Endodermal cell (in vitro differentiated cells): ENCODE measurements around the gene KIAA0930. TPM values are rescaled to one million over a fixed set of nuclear protein-coding genes. Genes with fewer than 3 reads are reported as not detected.

Experiments
- DNase-seq: peaks from one replicate; pipeline ENCODE4 v3.0.0-alpha.2; 2017
- H3K27ac ChIP-seq: 2 replicates; pipeline ENCODE4 v1.5.1; 2013; ENCODE audit warnings: mild to moderate bottlenecking, low read depth, low read length, moderate library complexity
- H3K27me3 ChIP-seq: 2 replicates; pipeline ENCODE4 v1.6.1; 2013; ENCODE audit warnings: mild to moderate bottlenecking, low read length, moderate library complexity; ENCODE audit not compliant: insufficient read depth, control insufficient read depth, poor library complexity, severe bottlenecking
- H3K36me3 ChIP-seq: 2 replicates; pipeline ENCODE4 v1.7.0; 2013; ENCODE audit warnings: mild to moderate bottlenecking, low read length, moderate library complexity; ENCODE audit not compliant: control insufficient read depth, insufficient read depth
- H3K4me1 ChIP-seq: one replicate; pipeline ENCODE4 v1.7.0; 2013; ENCODE audit warnings: low read length; ENCODE audit not compliant: control insufficient read depth, insufficient read depth
- H3K4me3 ChIP-seq: 2 replicates; pipeline ENCODE4 v1.5.1; 2013; ENCODE audit warnings: mild to moderate bottlenecking, low read length, moderate library complexity
- H3K9ac ChIP-seq: 2 replicates; pipeline ENCODE4 v1.6.1; 2013; ENCODE audit warnings: mild to moderate bottlenecking, low read length, moderate library complexity; ENCODE audit not compliant: poor library complexity, severe bottlenecking; ENCODE audit errors: extremely low read depth
- H3K9me3 ChIP-seq: 2 replicates; pipeline ENCODE4 v1.6.1; 2013; ENCODE audit warnings: mild to moderate bottlenecking, low read length, moderate library complexity; ENCODE audit not compliant: control insufficient read depth
- H3K27ac Mint-ChIP-seq: 2 replicates; pipeline ENCODE4 v1.8.0; 2020; ENCODE audit warnings: mixed read lengths
- H3K27me3 Mint-ChIP-seq: 2 replicates; pipeline ENCODE4 v1.8.0; 2021; ENCODE audit warnings: mild to moderate bottlenecking, mixed read lengths; ENCODE audit not compliant: insufficient read depth
- H3K36me3 Mint-ChIP-seq: 2 replicates; pipeline ENCODE4 v1.8.0; 2020; ENCODE audit warnings: low read depth, mixed read lengths
- H3K4me1 Mint-ChIP-seq: 2 replicates; pipeline ENCODE4 v1.8.0; 2020; ENCODE audit warnings: mixed read lengths
- H3K4me3 Mint-ChIP-seq: 2 replicates; pipeline ENCODE4 v1.8.0; 2020; ENCODE audit warnings: mild to moderate bottlenecking, moderate library complexity, mixed read lengths
- H3K9me3 Mint-ChIP-seq: 2 replicates; pipeline ENCODE4 v1.8.0; 2020; ENCODE audit warnings: mild to moderate bottlenecking, mixed read lengths
- WGBS, 2 experiments: methylation state at CpG; one replicate each; pipeline versions ENCODE4 v1.1.5 to v1.1.7; 2013; ENCODE audit warnings: missing lambda C conversion rate in 2 of 2, mixed read lengths in 1 of 2; ENCODE audit not compliant: insufficient coverage in 1 of 2, insufficient read length in 1 of 2; 5-methylcytosine and 5-hydroxymethylcytosine counted together
- total RNA-seq, 2 donors: library from RNA; stranded (reverse); fragmentation: NEBNext Ultra II Directional in 1 of 2; extraction: Animal tissue kit (Norgen Biotek cat#: 25700) in 1 of 2; gene quantifications; 2 replicates in 1 of 2; 3 replicates in 1 of 2; pipeline ENCODE4 v1.2.1, GENCODE V29; 2021
- TF ChIP-seq, protein P1 (sequence below): fragments of 200-600 bp; sonication (generic); conservative IDR thresholded peaks from 2 replicates; pipeline ENCODE4 v1.5.0; 2021; ENCODE audit warnings: antibody characterized with exemption, mild to moderate bottlenecking

Gene KIAA0930
- total RNA-seq, 2 donors from 2014 or later = 36.2 to 47.8 TPM

DNA sequence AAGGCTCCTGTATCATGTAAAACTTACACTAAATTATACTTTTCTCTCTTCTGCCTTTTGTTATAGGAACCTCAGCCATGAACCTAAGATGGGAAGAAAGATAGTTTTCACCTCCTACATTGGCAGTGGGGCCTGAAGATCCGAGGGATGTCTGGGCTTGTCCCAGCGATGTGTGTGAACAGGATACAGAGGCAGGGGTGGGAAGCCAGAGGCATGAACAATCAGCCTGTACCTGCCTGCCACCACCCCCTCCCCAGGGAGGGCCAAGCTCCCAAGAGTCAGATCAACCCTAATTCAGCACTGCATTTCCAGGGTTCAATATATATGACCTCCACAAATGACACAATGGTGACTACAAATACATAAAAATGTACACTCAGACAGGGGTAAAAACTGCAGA lies 9.4 kb downstream of the KIAA0930 start:
- 94% methylated on average over 2 of the region's 2 CpGs; no CpG with 5 or more reads in 1 of the 2 experiments for WGBS, 2 experiments
- Mint-ChIP-seq H3K27ac (no peak overlapping the region), H3K36me3 (no peaks in the 10 kb centered on the region), H3K4me1 (peaks cover 4% of the 10 kb centered on the region), H3K27me3 (no peaks in the 10 kb centered on the region), H3K4me3 (no peak overlapping the region), H3K9me3 (no peaks in the 10 kb centered on the region)
- Histone ChIP-seq H3K4me3 (no peak overlapping the region), H3K27me3 (no peaks in the 10 kb centered on the region), H3K9ac (no peak overlapping the region), H3K4me1 (no peaks in the 10 kb centered on the region), H3K27ac (no peak overlapping the region), H3K9me3 (no peaks in the 10 kb centered on the region), H3K36me3 (no peaks in the 10 kb centered on the region)
- DNase-seq = no peak
- TF ChIP-seq, protein P1, sequence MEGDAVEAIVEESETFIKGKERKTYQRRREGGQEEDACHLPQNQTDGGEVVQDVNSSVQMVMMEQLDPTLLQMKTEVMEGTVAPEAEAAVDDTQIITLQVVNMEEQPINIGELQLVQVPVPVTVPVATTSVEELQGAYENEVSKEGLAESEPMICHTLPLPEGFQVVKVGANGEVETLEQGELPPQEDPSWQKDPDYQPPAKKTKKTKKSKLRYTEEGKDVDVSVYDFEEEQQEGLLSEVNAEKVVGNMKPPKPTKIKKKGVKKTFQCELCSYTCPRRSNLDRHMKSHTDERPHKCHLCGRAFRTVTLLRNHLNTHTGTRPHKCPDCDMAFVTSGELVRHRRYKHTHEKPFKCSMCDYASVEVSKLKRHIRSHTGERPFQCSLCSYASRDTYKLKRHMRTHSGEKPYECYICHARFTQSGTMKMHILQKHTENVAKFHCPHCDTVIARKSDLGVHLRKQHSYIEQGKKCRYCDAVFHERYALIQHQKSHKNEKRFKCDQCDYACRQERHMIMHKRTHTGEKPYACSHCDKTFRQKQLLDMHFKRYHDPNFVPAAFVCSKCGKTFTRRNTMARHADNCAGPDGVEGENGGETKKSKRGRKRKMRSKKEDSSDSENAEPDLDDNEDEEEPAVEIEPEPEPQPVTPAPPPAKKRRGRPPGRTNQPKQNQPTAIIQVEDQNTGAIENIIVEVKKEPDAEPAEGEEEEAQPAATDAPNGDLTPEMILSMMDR = no peak

DNA sequence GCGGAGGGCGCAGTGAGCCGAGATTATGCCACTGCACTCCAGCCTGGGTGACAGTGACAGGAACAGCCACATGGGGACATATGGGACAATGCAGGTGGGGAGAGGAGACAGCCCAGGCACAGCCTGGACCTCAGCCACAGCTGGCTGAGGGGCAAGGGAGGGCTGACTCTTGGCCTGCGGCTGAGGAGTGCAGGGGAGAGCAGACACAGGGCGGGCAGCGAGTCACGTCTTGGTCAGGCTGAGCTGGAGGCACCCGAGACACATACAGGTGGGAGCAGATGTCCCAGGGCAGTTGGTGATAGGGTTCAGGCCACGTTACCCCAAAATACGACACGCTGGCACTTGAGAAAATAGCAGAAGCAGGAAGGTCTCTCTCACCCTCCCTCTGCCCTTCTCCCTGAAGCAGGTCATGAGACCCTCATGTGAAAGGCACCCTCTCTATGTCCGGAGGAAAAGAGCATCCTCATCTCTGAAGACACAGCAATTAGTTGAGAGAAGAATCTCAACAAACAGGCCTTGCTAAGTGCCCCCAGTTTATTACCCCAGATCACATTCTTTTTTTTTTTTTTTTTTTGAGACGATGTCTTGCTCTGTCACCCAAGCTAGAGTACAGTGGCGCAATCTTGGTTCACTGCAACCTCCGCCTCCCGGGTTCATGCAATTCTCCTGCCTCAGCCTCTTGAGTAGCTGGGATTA lies 10.5 kb downstream of the KIAA0930 start:
- Histone ChIP-seq H3K27me3 (no peaks in the 10 kb centered on the region), H3K36me3 (no peaks in the 10 kb centered on the region), H3K4me3 (no peak overlapping the region), H3K27ac (no peak overlapping the region), H3K4me1 (no peaks in the 10 kb centered on the region), H3K9me3 (no peaks in the 10 kb centered on the region), H3K9ac (no peak overlapping the region)
- Mint-ChIP-seq H3K4me1 (peaks cover 4% of the 10 kb centered on the region), H3K4me3 (no peak overlapping the region), H3K27me3 (no peaks in the 10 kb centered on the region), H3K9me3 (no peaks in the 10 kb centered on the region), H3K36me3 (no peaks in the 10 kb centered on the region), H3K27ac (no peak overlapping the region)
- TF ChIP-seq, protein P1 = no peak
- WGBS, 2 experiments = 87 to 96% methylated on average over 12 to 16 of the region's 16 CpGs
- peak; percentile 44 for DNase-seq

DNA sequence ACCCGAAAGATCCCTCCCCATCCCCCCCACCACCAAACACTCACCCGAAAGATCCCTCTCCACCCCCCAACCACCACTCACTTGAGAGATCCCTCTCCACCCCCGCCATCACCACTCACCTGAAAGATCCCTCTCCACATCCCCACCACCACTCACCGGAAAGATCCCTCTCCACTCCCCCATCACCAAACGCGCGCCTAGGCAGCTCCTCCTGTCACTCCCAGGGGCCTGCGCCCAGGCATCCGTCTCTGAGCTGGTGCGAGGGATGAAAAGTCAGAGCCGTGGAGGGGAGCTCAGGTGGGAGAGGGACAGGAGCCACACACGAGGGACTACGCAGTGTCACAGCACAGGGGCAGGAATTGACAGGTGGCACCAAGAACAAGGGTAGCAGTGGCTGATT lies 11.5 kb downstream of the KIAA0930 start:
- Histone ChIP-seq H3K4me3 (no peak overlapping the region), H3K27ac (no peak overlapping the region), H3K9me3 (no peaks in the 10 kb centered on the region), H3K27me3 (no peaks in the 10 kb centered on the region), H3K36me3 (no peaks in the 10 kb centered on the region), H3K4me1 (no peaks in the 10 kb centered on the region), H3K9ac (no peak overlapping the region)
- TF ChIP-seq, protein P1 = no peak
- no peak overlapping the region for H3K4me3 Mint-ChIP-seq
- 91 to 98% methylated on average over 7 to 9 of the region's 13 CpGs for WGBS, 2 experiments
- H3K4me1 Mint-ChIP-seq = peaks cover 9% of the 10 kb centered on the region
- no peak overlapping the region for H3K27ac Mint-ChIP-seq
- peak; percentile 40 for DNase-seq
- H3K27me3 Mint-ChIP-seq = no peaks in the 10 kb centered on the region
- H3K9me3 Mint-ChIP-seq = no peaks in the 10 kb centered on the region
- no peaks in the 10 kb centered on the region for H3K36me3 Mint-ChIP-seq
